ENCODE data around the gene ENPP5.

- TF ChIP-seq POLR2A (IDR thresholded peaks at IDR 0.05; ENCODE audit: low read depth, low read length): no peak
- no peak for TF ChIP-seq TAF1 (IDR thresholded peaks at IDR 0.05; ENCODE audit: low read depth, low read length)
- no peak for TF ChIP-seq POLR2AphosphoS5 (IDR thresholded peaks at IDR 0.05; ENCODE audit: low read depth, low read length)
- TF ChIP-seq SPI1 (IDR thresholded peaks at IDR 0.05; ENCODE audit: low read depth, low read length): no peak
- TF ChIP-seq PAX5 (IDR thresholded peaks at IDR 0.05; ENCODE audit: insufficient read depth, low read length, severe bottlenecking): no peak
Measured at GRCh38 chr6:46134216-46134615, 36.6 kb downstream of the ENPP5 start.

Data from GM12891 (cell line).